ENCODE measurements around the gene B9D2. TPM values are rescaled to one million over a fixed set of nuclear protein-coding genes. Genes with fewer than 3 reads are reported as not detected.
"Not testable (repeated sequence)": the region's sequence is repeated elsewhere in the genome, so short reads cannot be mapped to it uniquely, and the experiment has no call there.

Gene B9D2
- 10 to 100 TPM in 2 of 3 donors, 1 to 10 TPM in 1; 8.9 to 14.8 (median 14.7) TPM for polyA plus RNA-seq

- Mint-ChIP-seq H3K4me1 (peaks cover 24 to 29% of the 10 kb centered on the region in 2 donors), H3K36me3 (peaks cover 0 to 3% (median 0%) of the 10 kb centered on the region in 3 donors), H3K27me3 (ENCODE audit: low read depth in 3 of 3) (peaks cover 5 to 12% (median 5%) of the 10 kb centered on the region in 3 donors), H3K27ac (peak within 1 kb of the TSS; percentile 98 to 99 (median 99)), H3K4me3 (peak within 1 kb of the TSS; percentile 89 to 95 (median 91)), H3K9me3 (no peaks in the 10 kb centered on the region)
- peak; percentile 99 for DNase-seq
These were observed at the start of gene B9D2 for GRCh38 chr19:41363753-41364523. Gene B9D2, minus strand, starts transcription at chr19:41364149. Its CDS starts 630 bp downstream, at chr19:41363519.

GRCh38 chr19:41412953-41413352 lies 49.0 kb upstream of the B9D2 start:
- DNase-seq = no peak
- no peaks in the 10 kb centered on the region for H3K9me3 Mint-ChIP-seq
- peaks cover 15% of the 10 kb centered on the region in 2 donors for H3K4me1 Mint-ChIP-seq
- H3K27me3 Mint-ChIP-seq (ENCODE audit: low read depth in 3 of 3) = peaks cover 0 to 5% (median 5%) of the 10 kb centered on the region in 3 donors
- H3K4me3 Mint-ChIP-seq = no peak overlapping the region
- H3K27ac Mint-ChIP-seq = no peak overlapping the region
- peaks cover 7 to 24% (median 11%) of the 10 kb centered on the region in 3 donors for H3K36me3 Mint-ChIP-seq

GRCh38 chr19:41411968-41412265 lies 48.0 kb upstream of the B9D2 start:
- Mint-ChIP-seq H3K4me3 (no peak overlapping the region), H3K36me3 (peaks cover 7 to 23% (median 11%) of the 10 kb centered on the region in 3 donors), H3K9me3 (no peaks in the 10 kb centered on the region), H3K27ac (peak overlapping the region in 1 of 6 donors; percentile 27), H3K27me3 (ENCODE audit: low read depth in 3 of 3) (peaks cover 0 to 4% (median 2%) of the 10 kb centered on the region in 3 donors), H3K4me1 (peaks cover 15 to 18% of the 10 kb centered on the region in 2 donors)
- DNase-seq = no peak

- Mint-ChIP-seq H3K27ac (no peak overlapping the region), H3K36me3 (peaks cover 7 to 23% (median 11%) of the 10 kb centered on the region in 3 donors), H3K4me1 (peaks cover 15 to 18% of the 10 kb centered on the region in 2 donors), H3K4me3 (no peak overlapping the region), H3K9me3 (no peaks in the 10 kb centered on the region), H3K27me3 (ENCODE audit: low read depth in 3 of 3) (peaks cover 0 to 4% (median 1%) of the 10 kb centered on the region in 3 donors)
- DNase-seq = no peak
These were observed 47.4 kb upstream of the B9D2 start for GRCh38 chr19:41411100-41411967.

GRCh38 chr19:41410336-41411054 lies 46.5 kb upstream of the B9D2 start:
- H3K4me3 Mint-ChIP-seq = peak overlapping the region in 1 of 5 donors; percentile 57
- H3K9me3 Mint-ChIP-seq = no peaks in the 10 kb centered on the region
- H3K4me1 Mint-ChIP-seq = peaks cover 15 to 18% of the 10 kb centered on the region in 2 donors
- DNase-seq = no peak
- peak overlapping the region in 5 of 6 donors; percentile 46 to 74 (median 66) for H3K27ac Mint-ChIP-seq
- H3K27me3 Mint-ChIP-seq (ENCODE audit: low read depth in 3 of 3) = peaks cover 0 to 4% (median 0%) of the 10 kb centered on the region in 3 donors
- H3K36me3 Mint-ChIP-seq = peaks cover 7 to 23% (median 11%) of the 10 kb centered on the region in 3 donors

- peak overlapping the region in 4 of 6 donors; percentile 36 to 74 (median 48) for H3K27ac Mint-ChIP-seq
- H3K9me3 Mint-ChIP-seq = no peaks in the 10 kb centered on the region
- H3K27me3 Mint-ChIP-seq (ENCODE audit: low read depth in 3 of 3) = peaks cover 0 to 4% (median 0%) of the 10 kb centered on the region in 3 donors
- peak overlapping the region in 4 of 5 donors; percentile 46 to 55 (median 49) for H3K4me3 Mint-ChIP-seq
- peaks cover 15 to 18% of the 10 kb centered on the region in 2 donors for H3K4me1 Mint-ChIP-seq
- no peak for DNase-seq
- peaks cover 7 to 20% (median 7%) of the 10 kb centered on the region in 3 donors for H3K36me3 Mint-ChIP-seq
These were observed 45.3 kb upstream of the B9D2 start for GRCh38 chr19:41409288-41409687.

GRCh38 chr19:41408846-41409245 lies 44.9 kb upstream of the B9D2 start:
- H3K9me3 Mint-ChIP-seq; H3K27ac Mint-ChIP-seq; H3K27me3 Mint-ChIP-seq (ENCODE audit: low read depth in 3 of 3); DNase-seq; H3K4me3 Mint-ChIP-seq: not testable (repeated sequence)
- Mint-ChIP-seq H3K4me1 (peaks cover 15 to 18% of the 10 kb centered on the region in 2 donors), H3K36me3 (peaks cover 4 to 17% (median 7%) of the 10 kb centered on the region in 3 donors)

- peaks cover 0 to 4% (median 0%) of the 10 kb centered on the region in 3 donors for H3K27me3 Mint-ChIP-seq (ENCODE audit: low read depth in 3 of 3)
- H3K4me3 Mint-ChIP-seq = no peak overlapping the region
- no peak for DNase-seq
- H3K36me3 Mint-ChIP-seq = peaks cover 0 to 11% (median 3%) of the 10 kb centered on the region in 3 donors
- peaks cover 15 to 18% of the 10 kb centered on the region in 2 donors for H3K4me1 Mint-ChIP-seq
- H3K9me3 Mint-ChIP-seq = no peaks in the 10 kb centered on the region
- no peak overlapping the region for H3K27ac Mint-ChIP-seq
These were observed 44.3 kb upstream of the B9D2 start for GRCh38 chr19:41408256-41408655.

- no peak overlapping the region for H3K27ac Mint-ChIP-seq
- no peak overlapping the region for H3K4me3 Mint-ChIP-seq
- DNase-seq = no peak
- no peaks in the 10 kb centered on the region for H3K9me3 Mint-ChIP-seq
- peaks cover 0 to 11% (median 3%) of the 10 kb centered on the region in 3 donors for H3K36me3 Mint-ChIP-seq
- H3K4me1 Mint-ChIP-seq = peaks cover 15 to 18% of the 10 kb centered on the region in 2 donors
- H3K27me3 Mint-ChIP-seq (ENCODE audit: low read depth in 3 of 3) = peaks cover 0 to 4% (median 0%) of the 10 kb centered on the region in 3 donors
These were observed 43.3 kb upstream of the B9D2 start for GRCh38 chr19:41407271-41407670.

- no peak overlapping the region for H3K4me3 Mint-ChIP-seq
- H3K27me3 Mint-ChIP-seq (ENCODE audit: low read depth in 3 of 3) = peaks cover 0 to 4% (median 0%) of the 10 kb centered on the region in 3 donors
- DNase-seq = no peak
- peaks cover 0 to 10% (median 0%) of the 10 kb centered on the region in 3 donors for H3K36me3 Mint-ChIP-seq
- no peak overlapping the region for H3K27ac Mint-ChIP-seq
- peaks cover 18 to 24% of the 10 kb centered on the region in 2 donors for H3K4me1 Mint-ChIP-seq
- H3K9me3 Mint-ChIP-seq = no peaks in the 10 kb centered on the region
These were observed 41.8 kb upstream of the B9D2 start for GRCh38 chr19:41405776-41406175.

GRCh38 chr19:41403181-41403970 lies 39.4 kb upstream of the B9D2 start:
- Mint-ChIP-seq H3K36me3 (peaks cover 0 to 4% (median 0%) of the 10 kb centered on the region in 3 donors), H3K9me3 (no peaks in the 10 kb centered on the region), H3K4me3 (no peak overlapping the region), H3K27me3 (ENCODE audit: low read depth in 3 of 3) (peaks cover 0 to 2% (median 1%) of the 10 kb centered on the region in 3 donors), H3K27ac (peak overlapping the region in 1 of 6 donors; percentile 12), H3K4me1 (peaks cover 15 to 23% of the 10 kb centered on the region in 2 donors)
- no peak for DNase-seq

- Mint-ChIP-seq H3K4me3 (no peak overlapping the region), H3K27ac (peak overlapping the region in 1 of 6 donors; percentile 30), H3K4me1 (peaks cover 24 to 37% of the 10 kb centered on the region in 2 donors), H3K27me3 (ENCODE audit: low read depth in 3 of 3) (peaks cover 0 to 7% (median 7%) of the 10 kb centered on the region in 3 donors), H3K9me3 (no peaks in the 10 kb centered on the region), H3K36me3 (peaks cover 0 to 4% (median 0%) of the 10 kb centered on the region in 3 donors)
- DNase-seq = no peak
These were observed 38.1 kb upstream of the B9D2 start for GRCh38 chr19:41402010-41402409.

Measured in immature natural killer cell (primary cell).